ENCODE measurements around the gene SBNO2.
"Not testable (repeated sequence)": the region's sequence is repeated elsewhere in the genome, so short reads cannot be mapped to it uniquely, and the experiment has no call there.

The SBNO2 gene

GRCh38 chr19:1116726-1117581 is 57.1 kb downstream of the SBNO2 start:
- DNase-seq = no peak

- no peak for DNase-seq
Observed at GRCh38 chr19:1115646-1116420, 58.2 kb downstream of the SBNO2 start.

- DNase-seq = not testable (repeated sequence)
Observed at GRCh38 chr19:1114728-1115127, 59.3 kb downstream of the SBNO2 start.

- DNase-seq = no peak
Observed at GRCh38 chr19:1113986-1114483, 60.0 kb downstream of the SBNO2 start.

- peak; percentile 86 for DNase-seq
Observed at GRCh38 chr19:1113030-1113985, 60.8 kb downstream of the SBNO2 start.

GRCh38 chr19:1112268-1113029 is 61.6 kb downstream of the SBNO2 start:
- DNase-seq = no peak

GRCh38 chr19:1111641-1112267 is 62.3 kb downstream of the SBNO2 start:
- DNase-seq = no peak

GRCh38 chr19:1110809-1111640 is 63.0 kb downstream of the SBNO2 start:
- no peak for DNase-seq

- no peak for DNase-seq
Observed at GRCh38 chr19:1109697-1110671, 64.1 kb downstream of the SBNO2 start.

- no peak for DNase-seq
Observed at GRCh38 chr19:1109032-1109551, 65.0 kb downstream of the SBNO2 start.

GRCh38 chr19:1108291-1109031 is 65.6 kb downstream of the SBNO2 start:
- DNase-seq = no peak

- DNase-seq = peak; percentile 42
Observed at GRCh38 chr19:1107661-1108261, 66.3 kb downstream of the SBNO2 start.

- peak; percentile 60 for DNase-seq
Observed at GRCh38 chr19:1106841-1107660, 67.0 kb downstream of the SBNO2 start.

- DNase-seq = no peak
Observed at GRCh38 chr19:1105873-1106840, 67.9 kb downstream of the SBNO2 start.
